K562 (cell line): Measurements from ENCODE around the gene RHOT1. TPM values are rescaled to one million over a fixed set of nuclear protein-coding genes. Genes with fewer than 3 reads are reported as not detected.

ENCODE experiments used
- ATAC-seq: fragments of 200-7000 bp; cut with Tn5 transposase; 3 replicates; pipeline ENCODE4 v1.9.1; 2020; ENCODE audit warnings: moderate library complexity
- BruUV-seq: library from RNA; stranded (reverse); fragments of 400-500 nt; replicated peaks from 2 replicates; lab custom pipeline; 2021; lab: Mats Ljungman, UMichigan
- CTCF ChIA-PET: fragments of 300-600 bp; formaldehyde crosslinking; extraction: SDS; loops from one replicate; lab custom pipeline; 2021; ENCODE audit warnings: low intra/inter-chr PET ratio; lab: Yijun Ruan, JAX
- POLR2A ChIA-PET: fragments of 300-600, 350-650 bp; sonication (Branson Sonifier 250); formaldehyde crosslinking; extraction: SDS; loops from one replicate; lab custom pipeline; 2021; ENCODE audit warnings: antibody characterized with exemption, inconsistent platforms; lab: Yijun Ruan, JAX
- DNase-seq, 4 experiments: peaks; one replicate each; pipeline versions ENCODE4 v3.0.0 to v3.0.0-alpha.2; 2011 to 2018; ENCODE audit warnings: low spot score in 3 of 4, mixed read lengths in 3 of 4; ENCODE audit errors: extremely low read depth in 1 of 4
- FAIRE-seq: peaks from 2 replicates; lab custom pipeline; 2011; peaks lifted over from hg19 to GRCh38; lab: Jason Lieb, UNC
- H2AFZ ChIP-seq: 2 replicates; pipeline ENCODE4 v1.6.0; 2011; ENCODE audit warnings: low read depth, low read length, control low read depth, inconsistent platforms
- H3K27ac ChIP-seq: fragments of 200-600 bp; 3 replicates; pipeline ENCODE4 v1.8.0; 2011; ENCODE audit warnings: low read depth, mild to moderate bottlenecking, control low read depth, inconsistent platforms, low read length, moderate library complexity, mixed read lengths; ENCODE audit errors: extremely low read depth
- H3K27me3 ChIP-seq, 2 experiments: fragments of 300-600 bp in 1 of 2; 2 replicates in 1 of 2; 3 replicates in 1 of 2; pipeline versions ENCODE4 v1.6.0 to v1.8.0; 2011; ENCODE audit warnings: inconsistent platforms in 2 of 2, low read length in 2 of 2, mild to moderate bottlenecking in 1 of 2, mixed read lengths in 1 of 2, moderate library complexity in 1 of 2; ENCODE audit not compliant: control insufficient read depth in 2 of 2, insufficient read depth in 2 of 2
- H3K36me3 ChIP-seq: fragments of 300-600 bp; 3 replicates; pipeline ENCODE4 v1.8.0; 2011; ENCODE audit warnings: mild to moderate bottlenecking, low read length, inconsistent platforms; ENCODE audit not compliant: control insufficient read depth, insufficient read depth
- H3K4me1 ChIP-seq, 2 experiments: fragments of 200-600 bp in 1 of 2; replicated peaks in 1 of 2; 2 replicates in 1 of 2; 3 replicates in 1 of 2; pipeline versions ENCODE4 v1.5.1 to v1.8.0; 2011; ENCODE audit warnings: inconsistent platforms in 2 of 2, low read length in 2 of 2, mild to moderate bottlenecking in 1 of 2, mixed read lengths in 1 of 2, moderate library complexity in 1 of 2; ENCODE audit not compliant: control insufficient read depth in 2 of 2, insufficient read depth in 2 of 2
- H3K4me2 ChIP-seq: 2 replicates; pipeline ENCODE4 v1.6.1; 2011; ENCODE audit warnings: low read length, control low read depth, inconsistent platforms, mixed read lengths; ENCODE audit not compliant: insufficient read depth
- H3K4me3 ChIP-seq: fragments of 200-600 bp; sonication (generic), shearing (Covaris generic); 2 replicates; pipeline ENCODE4 v1.5.1; 2016; ENCODE audit warnings: control low read depth, inconsistent platforms
- H3K79me2 ChIP-seq: fragments of 200-600 bp; 3 replicates; pipeline ENCODE4 v1.8.0; 2011; ENCODE audit warnings: low read length, inconsistent platforms; ENCODE audit not compliant: control insufficient read depth, insufficient read depth
- H3K9ac ChIP-seq, 2 experiments: 2 replicates each; pipeline versions ENCODE4 v1.6.0 to v1.6.1; 2011; ENCODE audit warnings: low read depth in 2 of 2, low read length in 2 of 2, control low read depth in 1 of 2, inconsistent platforms in 1 of 2, mild to moderate bottlenecking in 1 of 2, mixed read lengths in 1 of 2; ENCODE audit not compliant: insufficient read depth in 1 of 2
- H3K9me1 ChIP-seq: one replicate; pipeline ENCODE4 v1.6.0; 2011; ENCODE audit warnings: inconsistent platforms, mild to moderate bottlenecking, low read length, moderate library complexity; ENCODE audit not compliant: control insufficient read depth, insufficient read depth
- H3K9me3 ChIP-seq: replicated peaks from 2 replicates; pipeline ENCODE4 v1.5.1; 2011; ENCODE audit warnings: low read depth, low read length, inconsistent platforms; ENCODE audit not compliant: control insufficient read depth, insufficient read depth
- H4K20me1 ChIP-seq: replicated peaks from 2 replicates; pipeline ENCODE4 v1.6.1; 2011; ENCODE audit warnings: low read length, inconsistent platforms, mixed read lengths; ENCODE audit not compliant: control insufficient read depth, insufficient read depth
- ASH1L ChIP-seq: fragments of 450-650 bp; IDR thresholded peaks from 2 replicates; pipeline ENCODE4 v1.6.1; 2018; ENCODE audit warnings: borderline replicate concordance, mild to moderate bottlenecking, low read depth; ENCODE audit not compliant: partially characterized antibody
- ATF7 ChIP-seq: fragments of 450-650 bp; IDR thresholded peaks from 2 replicates; pipeline ENCODE4 v1.7.1; 2014; ENCODE audit warnings: mild to moderate bottlenecking, moderate library complexity
- BCL6 ChIP-seq: fragments of 250-450 bp; sonication (Bioruptor Pico); IDR thresholded peaks from 2 replicates; pipeline ENCODE4 v1.4.0; 2020
- CBFA2T3 ChIP-seq: fragments of 450-650 bp; IDR thresholded peaks from 2 replicates; pipeline ENCODE4 v1.6.1; 2017
- CBFB ChIP-seq: sonication (generic); formaldehyde crosslinking; IDR thresholded peaks from 2 replicates; pipeline ENCODE4 v1.4.0; 2020; ENCODE audit warnings: mild to moderate bottlenecking, missing genetic modification reagents
- CHCHD3 ChIP-seq: fragments of 250-450 bp; sonication (Bioruptor Pico); IDR thresholded peaks from 2 replicates; pipeline ENCODE4 v2.1.2; 2022; ENCODE audit warnings: mild to moderate bottlenecking
- HIVEP1 ChIP-seq: fragments of 250-450 bp; sonication (Bioruptor Pico); IDR thresholded peaks from 2 replicates; pipeline ENCODE4 v1.4.0; 2020; ENCODE audit warnings: mild to moderate bottlenecking
- NR0B1 ChIP-seq: fragments of 450-650 bp; IDR thresholded peaks from one replicate; pipeline ENCODE4 v1.6.1; 2018; ENCODE audit warnings: mild to moderate bottlenecking, moderate library complexity; ENCODE audit not compliant: partially characterized antibody
- TFE3 ChIP-seq: fragments of 450-650 bp; formaldehyde crosslinking; IDR thresholded peaks from 2 replicates; pipeline ENCODE4 v1.4.0; 2020; ENCODE audit warnings: mild to moderate bottlenecking, mixed read lengths
- YY1 ChIP-seq, 3 experiments: IDR thresholded peaks; 2 replicates each; pipeline ENCODE4 v1.6.1; 2011; ENCODE audit warnings: low read length in 2 of 3, mild to moderate bottlenecking in 2 of 3, moderate library complexity in 2 of 3, borderline replicate concordance in 1 of 3, control low read depth in 1 of 3, low read depth in 1 of 3; ENCODE audit not compliant: insufficient read depth in 3 of 3, insufficient replicate concordance in 2 of 3, control insufficient read depth in 1 of 3, insufficient read length in 1 of 3; ENCODE audit errors: extremely low read depth in 1 of 3
- ZBTB7A ChIP-seq: IDR thresholded peaks from 2 replicates; pipeline ENCODE4 v1.6.1; 2011; ENCODE audit warnings: low read depth, mild to moderate bottlenecking, low read length, moderate library complexity, borderline replicate concordance; ENCODE audit not compliant: control insufficient read depth
- ZNF41 ChIP-seq: fragments of 250-450 bp; sonication (Bioruptor Pico); conservative IDR thresholded peaks from 2 replicates; pipeline ENCODE4 v1.4.0; 2020; ENCODE audit warnings: mild to moderate bottlenecking
- WGBS: fragments of 100-300 bp; shearing (Covaris generic); methylation state at CpG from one replicate; pipeline ENCODE4 v1.1.6; 2016; ENCODE audit warnings: low coverage, mixed read lengths; ENCODE audit not compliant: insufficient coverage; ENCODE audit errors: missing lambda C conversion rate; 5-methylcytosine and 5-hydroxymethylcytosine counted together
- in situ Hi-C: fragments of 300-500 bp; cut with MboI; formaldehyde crosslinking; loops from 4 replicates; pipeline ENCODE4 v1.15.0; 2018; ENCODE audit warnings: inconsistent platforms, mixed read lengths
- intact Hi-C: fragments of 100-400 bp; cut with micrococcal nuclease; formaldehyde crosslinking; loops from 2 replicates; pipeline ENCODE4 v1.14.2; 2022
- polyA plus RNA-seq, 8 experiments: library from polyadenylated mRNA; depleted of rRNA in 4 of 8; stranded (reverse) in 5 of 8; unstranded in 3 of 8; fragments of >200 nt; fragmentation: Nextera tagmentation in 2 of 8; fragmentation: Illumina TruSeq in 1 of 8; extraction: Ambion mirVana in 2 of 8; extraction: Trizol in 1 of 8; gene quantifications; 2 replicates each; pipeline versions ENCODE4 v1.2.1 to v1.2.3, GENCODE V29; 2011 to 2014; ENCODE audit warnings: inconsistent platforms in 1 of 8, missing spikeins in 1 of 8
- total RNA-seq, 7 experiments: library from RNA; depleted of rRNA in 6 of 7; stranded (reverse); fragments of >200 nt in 6 of 7; fragmentation: Illumina TruSeq in 2 of 7; extraction: Trizol in 2 of 7; gene quantifications; 2 replicates each; pipeline versions ENCODE4 v1.2.1 to v1.2.3, GENCODE V29; 2011 to 2021; ENCODE audit warnings: low replicate concordance in 1 of 7
- TF ChIP-seq, protein P1 (sequence below): fragments of 250-450 bp; sonication (Bioruptor Pico); IDR thresholded peaks from 2 replicates; pipeline ENCODE4 v1.5.0; 2021

The RHOT1 gene
- total and polyA plus RNA-seq, 9 of the 15 experiments (the other 6 are each of a cell fraction or from before 2014, with no cell fraction given), result 23.0 to 101 (median 32.2) TPM

GRCh38 chr17:32256012-32256700, 113.9 kb downstream of the RHOT1 start:
- FAIRE-seq (no peak), DNase-seq (no peak), ATAC-seq (no peak)
- H4K20me1 ChIP-seq, result peaks cover 10% of the 10 kb centered on the region
- BruUV-seq, result no TSS peak
- ChIA-PET POLR2A (interaction anchor here (0.6 to 0.7 kb wide), 2 partner anchors 29 to 93 kb away, joined by 3 read pairs; no protein-coding TSS in a partner anchor), CTCF (no interaction called here)
- peaks cover 37 to 61% of the 10 kb centered on the region in 2 experiments for H3K27me3 ChIP-seq
- intact Hi-C loops, result loop anchor here (10.0 kb wide), 1 partner anchor 499 kb away; no protein-coding TSS in a partner anchor
- H2AFZ ChIP-seq, result no peak overlapping the region
- no peaks in the 10 kb centered on the region for H3K9me1 ChIP-seq
- no peaks in the 10 kb centered on the region for H3K36me3 ChIP-seq
- WGBS, result 5% methylated on average over 9 of the region's 9 CpGs
- no peak overlapping the region for H3K4me3 ChIP-seq
- H3K79me2 ChIP-seq, result no peaks in the 10 kb centered on the region
- in situ Hi-C loops, result no loop called here
- no peak overlapping the region for H3K4me2 ChIP-seq
- peaks cover 0 to 4% of the 10 kb centered on the region in 2 experiments; a peak in 2 of 5 replicates for H3K4me1 ChIP-seq
- no peaks in the 10 kb centered on the region for H3K9me3 ChIP-seq
- no peak overlapping the region for H3K27ac ChIP-seq
- no peak overlapping the region; a peak in 1 of 4 replicates for H3K9ac ChIP-seq
- TF ChIP-seq CBFA2T3 (no peak), ATF7 (no peak), CBFB (CRISPR knock-in tag) (no peak), ASH1L (no peak), CHCHD3 (CRISPR knock-in tag) (no peak), TFE3 (CRISPR knock-in tag) (no peak), ZNF41 (CRISPR knock-in tag) (no peak), BCL6 (CRISPR knock-in tag) (no peak), ZBTB7A (no peak), NR0B1 (no peak), YY1 (IDR thresholded peaks at IDR 0.05; ENCODE audit: borderline replicate concordance in 1 of 3, control insufficient read depth in 1 of 3, extremely low read depth in 1 of 3, insufficient read depth in 3 of 3, insufficient read length in 1 of 3, insufficient replicate concordance in 2 of 3, low read depth in 1 of 3, low read length in 2 of 3) (no peak), HIVEP1 (CRISPR knock-in tag) (no peak)
- TF ChIP-seq, protein P1, sequence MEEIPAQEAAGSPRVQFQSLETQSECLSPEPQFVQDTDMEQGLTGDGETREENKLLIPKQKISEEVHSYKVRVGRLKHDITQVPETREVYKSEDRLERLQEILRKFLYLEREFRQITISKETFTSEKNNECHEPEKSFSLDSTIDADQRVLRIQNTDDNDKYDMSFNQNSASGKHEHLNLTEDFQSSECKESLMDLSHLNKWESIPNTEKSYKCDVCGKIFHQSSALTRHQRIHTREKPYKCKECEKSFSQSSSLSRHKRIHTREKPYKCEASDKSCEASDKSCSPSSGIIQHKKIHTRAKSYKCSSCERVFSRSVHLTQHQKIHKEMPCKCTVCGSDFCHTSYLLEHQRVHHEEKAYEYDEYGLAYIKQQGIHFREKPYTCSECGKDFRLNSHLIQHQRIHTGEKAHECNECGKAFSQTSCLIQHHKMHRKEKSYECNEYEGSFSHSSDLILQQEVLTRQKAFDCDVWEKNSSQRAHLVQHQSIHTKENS (CRISPR knock-in tag), result no peak
